GM12875 (cell line): ENCODE results near the gene OPTC.

Experiments used
- H3K4me3 ChIP-seq: one replicate; pipeline ENCODE4 v1.5.1; 2011; ENCODE audit warnings: low read depth, low read length, control low read depth
- CTCF ChIP-seq: IDR thresholded peaks from 2 replicates; pipeline ENCODE4 v1.5.1; 2011; ENCODE audit warnings: low read depth, mild to moderate bottlenecking, control low read depth, inconsistent platforms, low read length, moderate library complexity, borderline replicate concordance; ENCODE audit not compliant: insufficient read depth

Gene OPTC

GRCh38 chr1:203557390-203557789, 63.4 kb downstream of the OPTC start:
- no peak overlapping the region for H3K4me3 ChIP-seq
- no peak for TF ChIP-seq CTCF

- no peak for TF ChIP-seq CTCF
Observed at GRCh38 chr1:203558064-203558760, 64.3 kb downstream of the OPTC start.

More at GRCh38 chr1:203558064-203558760, 64.3 kb downstream of the OPTC start:
- no peak overlapping the region for H3K4me3 ChIP-seq
